Measurements from ENCODE around the gene KIRREL3. TPM values are rescaled to one million over a fixed set of nuclear protein-coding genes. Genes with fewer than 3 reads are reported as not detected.

Gene KIRREL3
- total RNA-seq, 1 donor from 2014 or later, result 0.26 TPM

DNA sequence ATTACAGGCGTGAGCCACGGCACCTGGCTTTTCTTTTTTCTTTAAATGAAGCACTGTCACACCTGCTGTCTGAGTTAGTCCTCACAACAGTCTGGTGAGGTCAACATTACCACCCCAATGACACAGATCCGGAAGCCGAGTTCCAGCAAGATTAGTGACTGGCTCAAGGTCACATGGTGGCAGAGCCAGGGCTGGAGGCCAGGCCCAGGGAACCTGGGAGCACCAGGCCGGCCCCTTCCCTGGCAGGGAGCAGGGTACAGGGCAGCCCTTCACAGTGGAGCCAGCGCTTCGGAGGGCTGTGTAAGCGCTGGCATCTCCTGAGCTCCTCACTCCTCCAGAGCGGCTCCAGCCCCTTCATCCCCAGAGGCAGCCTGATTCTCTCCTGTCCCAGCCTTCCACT is 526.4 kb downstream of the KIRREL3 start:
- DNase-seq (ENCODE audit: low spot score, unreplicated experiment), result no peak
- Mint-ChIP-seq H3K27me3 (peaks cover 31% of the 10 kb centered on the region), H3K27ac (no peak overlapping the region), H3K4me3 (ENCODE audit: low read depth) (no peak overlapping the region), H3K9me3 (ENCODE audit: low read depth) (no peaks in the 10 kb centered on the region), H3K36me3 (ENCODE audit: insufficient read depth) (no peaks in the 10 kb centered on the region), H3K4me1 (ENCODE audit: low read depth) (peaks cover 12% of the 10 kb centered on the region)
- TF ChIP-seq, protein P1, sequence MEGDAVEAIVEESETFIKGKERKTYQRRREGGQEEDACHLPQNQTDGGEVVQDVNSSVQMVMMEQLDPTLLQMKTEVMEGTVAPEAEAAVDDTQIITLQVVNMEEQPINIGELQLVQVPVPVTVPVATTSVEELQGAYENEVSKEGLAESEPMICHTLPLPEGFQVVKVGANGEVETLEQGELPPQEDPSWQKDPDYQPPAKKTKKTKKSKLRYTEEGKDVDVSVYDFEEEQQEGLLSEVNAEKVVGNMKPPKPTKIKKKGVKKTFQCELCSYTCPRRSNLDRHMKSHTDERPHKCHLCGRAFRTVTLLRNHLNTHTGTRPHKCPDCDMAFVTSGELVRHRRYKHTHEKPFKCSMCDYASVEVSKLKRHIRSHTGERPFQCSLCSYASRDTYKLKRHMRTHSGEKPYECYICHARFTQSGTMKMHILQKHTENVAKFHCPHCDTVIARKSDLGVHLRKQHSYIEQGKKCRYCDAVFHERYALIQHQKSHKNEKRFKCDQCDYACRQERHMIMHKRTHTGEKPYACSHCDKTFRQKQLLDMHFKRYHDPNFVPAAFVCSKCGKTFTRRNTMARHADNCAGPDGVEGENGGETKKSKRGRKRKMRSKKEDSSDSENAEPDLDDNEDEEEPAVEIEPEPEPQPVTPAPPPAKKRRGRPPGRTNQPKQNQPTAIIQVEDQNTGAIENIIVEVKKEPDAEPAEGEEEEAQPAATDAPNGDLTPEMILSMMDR (IDR thresholded peaks at IDR 0.05; ENCODE audit: unreplicated experiment), result no peak

DNA sequence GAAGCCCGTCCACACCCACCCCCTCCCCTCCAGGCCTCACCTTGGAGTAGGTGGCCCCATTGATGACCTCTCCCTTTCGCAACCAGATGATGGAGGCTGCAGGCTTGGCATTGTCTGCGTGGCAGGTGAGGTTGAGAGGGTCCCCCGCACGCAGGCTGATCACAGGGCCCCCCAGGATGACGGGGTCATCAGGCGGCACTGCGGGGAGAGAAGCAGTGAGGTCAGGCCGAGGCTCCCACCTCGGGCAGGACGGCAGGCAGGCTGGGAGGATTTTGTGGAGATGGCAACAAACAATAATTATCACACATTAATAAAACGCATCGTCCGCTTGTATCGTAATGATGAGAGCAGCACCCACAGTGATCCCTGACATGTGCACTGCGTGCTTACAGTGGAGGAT is 527.3 kb downstream of the KIRREL3 start:
- Mint-ChIP-seq H3K27me3 (peaks cover 25% of the 10 kb centered on the region), H3K36me3 (ENCODE audit: insufficient read depth) (no peaks in the 10 kb centered on the region), H3K4me1 (ENCODE audit: low read depth) (peaks cover 12% of the 10 kb centered on the region), H3K4me3 (ENCODE audit: low read depth) (no peak overlapping the region), H3K27ac (no peak overlapping the region), H3K9me3 (ENCODE audit: low read depth) (no peaks in the 10 kb centered on the region)
- TF ChIP-seq, protein P1 (IDR thresholded peaks at IDR 0.05; ENCODE audit: unreplicated experiment), result no peak
- no peak for DNase-seq (ENCODE audit: low spot score, unreplicated experiment)

GRCh38 chr11:126469311-126469710 is 531.3 kb downstream of the KIRREL3 start:
- Mint-ChIP-seq H3K27me3 (peaks cover 30% of the 10 kb centered on the region), H3K4me3 (ENCODE audit: low read depth) (no peak overlapping the region), H3K9me3 (ENCODE audit: low read depth) (no peaks in the 10 kb centered on the region), H3K4me1 (ENCODE audit: low read depth) (peaks cover 4% of the 10 kb centered on the region), H3K27ac (no peak overlapping the region), H3K36me3 (ENCODE audit: insufficient read depth) (no peaks in the 10 kb centered on the region)
- TF ChIP-seq, protein P1 (IDR thresholded peaks at IDR 0.05; ENCODE audit: unreplicated experiment), result no peak
- no peak for DNase-seq (ENCODE audit: low spot score, unreplicated experiment)

DNA sequence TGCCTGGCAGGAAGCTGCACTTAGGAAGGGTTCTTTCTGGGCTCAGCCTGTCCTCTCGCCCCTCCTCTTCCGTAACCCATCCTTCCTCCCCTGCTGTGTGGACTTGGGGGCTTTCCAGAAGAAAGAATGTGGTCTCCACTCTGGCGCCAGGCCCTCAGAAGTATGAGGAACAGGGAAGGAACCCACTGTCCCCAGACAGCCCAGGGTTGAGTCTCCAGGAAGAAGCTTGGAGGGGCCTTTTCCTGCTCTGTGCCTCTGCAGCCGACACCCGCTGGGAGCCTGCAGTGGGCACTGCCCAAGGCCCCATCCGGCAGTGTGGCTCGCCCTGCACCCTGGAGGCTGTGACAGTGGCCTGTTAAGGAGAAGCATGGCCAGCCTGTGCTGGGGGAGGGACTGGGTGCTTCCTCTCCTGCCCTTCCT is 532.5 kb downstream of the KIRREL3 start:
- DNase-seq (ENCODE audit: low spot score, unreplicated experiment), result no peak
- Mint-ChIP-seq H3K36me3 (ENCODE audit: insufficient read depth) (no peaks in the 10 kb centered on the region), H3K4me3 (ENCODE audit: low read depth) (no peak overlapping the region), H3K27me3 (peaks cover 39% of the 10 kb centered on the region), H3K9me3 (ENCODE audit: low read depth) (no peaks in the 10 kb centered on the region), H3K4me1 (ENCODE audit: low read depth) (peaks cover 4% of the 10 kb centered on the region), H3K27ac (no peak overlapping the region)
- TF ChIP-seq, protein P1 (IDR thresholded peaks at IDR 0.05; ENCODE audit: unreplicated experiment), result no peak

GRCh38 chr11:126467471-126467870 is 533.1 kb downstream of the KIRREL3 start:
- no peaks in the 10 kb centered on the region for H3K9me3 Mint-ChIP-seq (ENCODE audit: low read depth)
- peaks cover 41% of the 10 kb centered on the region for H3K27me3 Mint-ChIP-seq
- no peak overlapping the region for H3K4me3 Mint-ChIP-seq (ENCODE audit: low read depth)
- H3K27ac Mint-ChIP-seq, result no peak overlapping the region
- H3K4me1 Mint-ChIP-seq (ENCODE audit: low read depth), result peaks cover 4% of the 10 kb centered on the region
- no peak for DNase-seq (ENCODE audit: low spot score, unreplicated experiment)
- H3K36me3 Mint-ChIP-seq (ENCODE audit: insufficient read depth), result no peaks in the 10 kb centered on the region
- TF ChIP-seq, protein P1 (IDR thresholded peaks at IDR 0.05; ENCODE audit: unreplicated experiment), result no peak

Data from progenitor cell of endocrine pancreas (in vitro differentiated cells).